ENCODE results near the gene FCMR.
A peak's percentile ranks its signal among the peaks of the same experiment; 100 is the strongest.

The FCMR gene

DNA sequence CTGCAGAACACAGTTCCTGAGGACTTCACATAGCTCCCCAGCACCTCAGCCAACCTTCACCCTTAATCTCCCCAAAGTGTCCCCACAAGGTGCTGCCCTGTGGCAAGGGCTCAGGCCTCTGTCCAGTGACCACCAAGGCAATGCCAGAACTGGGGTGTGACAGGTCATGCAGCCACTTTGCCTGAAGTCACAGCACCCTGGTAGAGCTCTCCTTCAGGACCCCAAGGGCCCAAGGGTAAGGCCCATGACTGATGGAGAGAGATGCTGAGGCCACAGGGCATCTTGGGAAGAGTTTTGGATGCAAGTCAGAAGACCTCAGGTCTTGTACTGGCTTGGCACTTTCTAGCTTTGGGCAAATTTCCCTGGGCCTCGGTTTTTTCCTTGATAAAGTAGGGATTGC lies 783 bp upstream of the FCMR start:
- no peak for DNase-seq

DNA sequence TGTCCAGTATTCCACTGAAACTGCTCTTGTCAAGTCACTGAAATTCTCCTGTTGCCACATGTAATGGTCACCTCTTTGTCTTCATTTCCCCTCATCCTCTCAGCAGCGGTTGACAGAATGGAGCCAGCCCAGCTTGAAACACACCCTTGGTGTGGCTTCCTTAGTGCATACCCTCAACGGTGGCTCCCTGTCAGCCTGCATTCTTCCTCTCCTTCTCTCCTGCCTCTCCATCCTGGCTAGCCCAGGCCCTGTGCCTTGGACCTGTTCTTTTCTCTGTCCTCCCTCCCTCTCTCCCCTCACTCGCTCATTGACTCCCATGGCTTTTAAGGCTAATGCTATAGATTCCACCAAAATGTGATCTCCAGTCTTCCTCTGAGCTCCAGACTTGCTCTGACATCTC lies 3.7 kb downstream of the FCMR start:
- DNase-seq: no peak

DNA sequence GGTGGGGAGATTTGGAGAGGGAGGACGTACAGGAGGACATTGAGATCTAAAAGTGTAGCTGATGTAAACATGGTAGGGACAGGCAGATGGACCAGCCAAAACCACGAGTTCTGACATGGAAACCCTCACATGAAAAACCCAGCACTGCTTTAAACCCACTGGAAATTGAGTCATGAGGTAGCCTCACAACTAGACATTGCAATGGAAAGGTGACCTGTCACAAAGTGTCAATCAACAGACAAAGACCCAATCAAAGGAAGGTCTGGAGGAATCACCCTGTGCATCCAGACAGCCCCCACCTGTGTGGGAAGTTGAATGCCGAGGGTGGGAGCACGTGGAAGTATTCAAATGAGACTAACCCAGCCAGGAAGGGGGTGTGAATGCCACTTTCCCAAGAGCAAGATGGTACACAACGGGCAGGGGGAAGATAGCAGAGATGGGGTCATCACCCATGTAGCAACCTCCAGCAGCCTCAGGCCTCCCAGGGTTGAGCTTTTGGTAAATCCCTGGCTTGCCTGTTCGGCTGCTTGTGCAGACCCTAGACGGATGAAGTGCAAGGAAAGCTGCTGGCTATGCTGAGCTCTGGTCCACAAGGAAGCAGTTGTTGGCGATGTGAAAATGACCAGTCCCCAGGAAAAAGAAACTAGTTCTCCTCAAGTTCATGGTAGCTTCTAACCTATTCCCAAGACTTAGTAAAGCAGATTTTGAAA lies 5.6 kb downstream of the FCMR start:
- DNase-seq: no peak

DNA sequence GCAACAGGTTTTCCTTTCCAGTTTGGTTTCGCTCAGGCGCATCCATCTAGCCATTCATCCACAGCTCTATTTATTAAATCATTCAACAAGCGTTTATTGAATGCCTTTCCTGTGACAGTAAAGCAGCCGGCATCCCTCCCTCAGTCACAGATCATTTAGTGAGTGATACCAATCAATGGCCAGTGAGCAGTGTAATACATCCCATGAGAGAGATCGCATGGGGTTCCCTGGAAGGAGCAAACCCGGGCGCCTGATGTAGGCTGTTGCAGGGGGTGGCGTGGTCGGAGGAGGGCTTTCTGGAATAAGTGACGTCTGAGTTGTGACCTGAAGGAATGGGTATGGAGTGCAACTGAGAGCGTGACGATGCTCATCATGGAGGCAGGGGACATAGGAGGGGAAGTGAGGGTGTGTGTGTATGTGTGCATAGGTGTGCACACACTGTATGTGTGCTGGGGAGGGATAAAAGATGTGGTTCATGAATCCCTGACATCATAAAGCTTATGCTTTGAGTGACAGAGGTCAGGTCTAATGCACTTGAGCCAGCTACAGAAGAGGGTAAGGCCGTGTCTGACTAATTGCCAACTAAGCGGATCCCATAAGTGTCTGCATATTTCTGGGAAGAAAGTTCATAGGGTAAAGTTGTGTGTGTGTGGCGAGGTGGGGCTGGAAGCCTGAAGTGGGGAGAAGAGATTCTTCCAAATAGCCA lies 6.6 kb downstream of the FCMR start:
- DNase-seq: no peak

DNA sequence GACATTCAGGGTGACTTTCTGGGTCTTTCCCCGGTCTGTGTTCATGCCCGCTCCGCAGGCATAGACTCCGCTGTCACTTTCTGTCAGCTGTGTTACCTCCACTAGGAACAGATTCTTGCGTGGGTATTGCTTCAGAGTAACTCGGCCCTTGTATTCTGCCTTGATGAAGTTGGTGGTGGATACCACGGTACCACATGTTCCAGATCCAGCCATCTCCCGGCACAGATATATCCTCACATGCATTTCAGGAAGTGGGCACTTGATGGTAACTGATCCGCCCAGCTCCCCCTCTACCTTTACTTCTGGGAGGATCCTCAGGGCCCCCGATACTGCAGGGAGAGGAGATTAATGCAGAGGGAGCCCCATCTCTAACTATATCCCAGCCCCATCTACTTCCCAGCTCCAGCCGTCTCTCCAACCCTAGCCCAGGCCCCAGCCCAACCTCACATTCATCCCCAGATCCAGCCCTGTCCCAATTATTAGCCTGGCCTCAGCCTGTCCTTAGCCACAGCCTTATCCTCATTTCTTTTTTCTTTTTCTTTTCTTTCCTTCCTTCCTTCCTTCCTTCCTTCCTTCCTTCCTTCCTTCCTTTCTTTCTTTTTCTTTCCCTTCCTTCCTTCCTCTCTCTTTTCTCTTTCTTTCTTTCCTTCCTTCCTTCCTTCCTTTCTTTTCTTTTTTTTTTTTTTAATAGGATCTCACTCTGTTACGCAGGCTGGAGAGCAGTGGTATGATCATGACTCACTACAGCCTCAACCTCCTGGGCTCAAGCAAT lies 7.8 kb downstream of the FCMR start:
- DNase-seq: no peak

- DNase-seq: peak; percentile 67
These were observed 9.2 kb downstream of the FCMR start for GRCh38 chr1:206912445-206913095.

DNA sequence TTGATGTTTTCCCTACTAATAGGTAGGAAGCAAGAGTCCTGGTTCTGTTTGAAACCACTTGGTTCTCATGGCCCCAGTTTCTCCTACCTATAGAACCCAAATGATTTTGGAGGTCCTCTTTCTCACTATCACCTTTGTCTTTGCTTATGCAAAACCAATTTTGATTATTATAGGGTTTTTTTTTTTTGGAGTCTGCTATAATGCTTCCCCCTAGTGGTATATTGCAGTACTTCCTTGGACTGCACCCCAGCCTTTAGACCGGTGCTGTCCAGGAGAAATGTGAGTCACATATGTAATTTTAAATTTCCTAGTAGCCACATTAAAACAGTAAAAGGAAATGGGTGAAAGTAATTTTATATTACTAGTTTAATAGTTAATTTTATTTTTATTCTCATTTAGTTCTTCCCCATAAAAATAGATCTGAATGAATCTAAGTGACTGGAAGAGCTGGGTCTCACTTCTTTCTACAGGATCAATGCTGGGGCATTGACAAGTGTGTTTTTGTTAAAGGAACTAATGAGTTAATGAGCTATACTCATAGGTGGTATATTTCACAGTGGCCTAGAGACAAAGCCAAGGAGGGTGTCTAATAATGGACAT lies 10.6 kb downstream of the FCMR start:
- peak; percentile 52 for DNase-seq

- DNase-seq: no peak
These were observed 11.8 kb downstream of the FCMR start for GRCh38 chr1:206909883-206910318.

- peak; percentile 77 for DNase-seq
These were observed 12.4 kb downstream of the FCMR start for GRCh38 chr1:206909161-206909882.

GRCh38 chr1:206908038-206908437 lies 13.7 kb downstream of the FCMR start:
- no peak for DNase-seq

DNA sequence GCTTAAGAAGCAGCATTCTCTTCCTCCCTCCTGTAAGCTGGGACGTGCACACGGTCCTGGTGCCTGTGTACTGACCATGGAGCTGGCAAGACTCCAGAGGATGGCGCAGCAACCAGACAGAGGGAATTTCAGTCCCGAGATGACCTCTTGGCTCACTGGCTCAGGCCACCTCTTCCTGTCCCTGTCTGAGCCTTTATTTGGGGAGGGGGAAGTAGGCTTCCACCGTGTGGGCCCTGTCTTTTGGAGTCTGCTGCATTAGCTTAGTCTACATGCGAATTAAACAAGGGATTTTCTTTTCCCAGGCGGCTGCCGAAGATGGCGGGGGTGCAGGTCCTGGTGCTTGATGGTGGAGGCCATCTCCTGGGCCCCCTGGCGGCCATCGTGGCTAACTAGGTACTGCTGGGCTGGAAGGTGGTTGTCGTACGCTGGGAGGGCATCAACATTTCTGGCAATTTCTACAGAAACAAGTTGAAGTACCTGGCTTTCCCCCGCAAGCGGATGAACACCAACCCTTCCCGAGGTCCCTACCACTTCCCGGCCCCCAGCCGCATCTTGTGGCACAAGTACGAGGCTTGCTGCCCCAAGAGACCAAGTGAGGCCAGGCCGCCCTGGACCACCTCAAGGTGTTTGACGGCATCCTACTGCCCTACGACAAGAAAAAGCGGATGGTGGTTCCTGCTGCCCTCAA lies 14.3 kb downstream of the FCMR start:
- DNase-seq: no peak

DNA sequence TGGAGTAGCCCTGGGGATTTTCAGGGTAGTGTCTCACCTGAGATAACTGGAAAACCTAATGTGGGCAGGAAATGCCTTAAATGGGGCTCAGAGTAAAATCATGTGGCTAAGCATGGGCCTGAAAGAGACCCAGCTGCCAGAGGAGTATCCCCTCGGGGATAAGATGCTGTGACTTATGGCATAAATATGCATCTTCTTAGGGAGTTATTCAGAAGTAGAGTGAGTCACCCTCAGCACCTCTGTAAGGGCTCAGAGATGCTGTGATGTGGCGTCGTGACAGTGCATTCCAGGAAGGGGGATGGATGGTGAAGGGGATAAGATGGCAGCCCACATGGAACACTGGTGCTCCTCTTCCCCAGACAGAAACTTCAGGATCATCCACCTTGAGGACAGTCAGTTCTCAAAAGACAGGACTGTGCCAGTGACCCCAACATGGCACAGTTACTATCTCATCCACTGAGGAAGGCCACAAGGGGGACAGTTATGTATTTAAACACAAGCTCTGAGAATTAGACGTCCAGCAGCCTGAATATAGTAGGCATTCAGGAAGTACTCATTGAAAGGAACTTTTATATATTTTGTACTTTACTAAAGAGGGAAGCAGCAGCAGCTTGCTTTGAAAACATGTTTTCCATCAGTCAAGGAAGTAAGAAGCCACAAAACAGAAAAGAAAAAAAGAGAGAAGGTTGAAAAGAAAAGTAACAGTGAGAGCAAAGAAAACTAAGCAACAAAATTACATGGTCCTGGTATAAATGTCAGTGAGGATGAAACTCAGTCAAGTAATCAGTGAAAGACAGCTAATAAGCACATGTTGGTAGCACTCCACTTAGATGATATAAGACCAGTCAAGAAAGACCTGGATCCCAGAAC lies 16.2 kb downstream of the FCMR start:
- DNase-seq: peak; percentile 63

- DNase-seq: no peak
These were observed 17.2 kb downstream of the FCMR start for GRCh38 chr1:206904423-206905142.

DNA sequence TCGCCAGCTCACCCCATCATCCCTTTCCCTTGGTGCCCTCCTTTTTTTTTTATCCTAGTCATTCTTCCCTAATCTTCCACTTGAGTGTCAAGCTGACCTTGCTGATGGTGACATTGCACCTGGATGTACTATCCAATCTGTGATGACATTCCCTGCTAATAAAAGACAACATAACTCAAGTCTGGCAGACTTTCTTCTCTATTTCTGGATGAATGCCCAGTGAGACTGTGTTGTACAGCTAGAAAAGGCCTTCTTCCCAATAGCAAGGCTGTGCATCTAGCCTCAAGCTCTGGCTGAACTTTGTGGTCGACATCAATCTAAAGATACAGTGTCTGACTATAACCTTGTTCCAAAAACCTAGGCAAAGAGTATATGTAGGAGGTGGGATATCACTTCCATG lies 18.1 kb downstream of the FCMR start:
- no peak for DNase-seq

DNA sequence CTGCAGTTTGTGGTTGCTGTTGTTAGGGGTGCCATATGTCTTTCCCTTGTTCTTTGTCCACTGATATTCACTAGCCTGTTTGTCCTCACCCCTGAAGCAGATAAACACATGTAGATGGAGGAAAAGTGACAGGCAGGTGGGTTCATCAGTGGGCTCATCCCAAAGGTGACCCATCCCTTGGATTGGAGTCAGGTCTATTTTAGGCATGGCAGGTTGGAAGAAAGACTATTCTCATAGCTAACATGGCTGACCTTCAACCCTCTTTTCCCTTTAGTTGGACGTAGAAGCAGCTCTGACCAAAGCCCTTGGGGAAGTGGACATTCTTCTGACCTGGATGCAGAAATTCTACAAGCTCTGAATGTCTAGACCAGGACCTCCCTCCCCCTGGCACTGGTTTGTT lies 19.0 kb downstream of the FCMR start:
- DNase-seq: no peak

GRCh38 chr1:206901944-206902343 lies 19.8 kb downstream of the FCMR start:
- no peak for DNase-seq

- no peak for DNase-seq
These were observed 21.6 kb downstream of the FCMR start for GRCh38 chr1:206900149-206900548.

DNA sequence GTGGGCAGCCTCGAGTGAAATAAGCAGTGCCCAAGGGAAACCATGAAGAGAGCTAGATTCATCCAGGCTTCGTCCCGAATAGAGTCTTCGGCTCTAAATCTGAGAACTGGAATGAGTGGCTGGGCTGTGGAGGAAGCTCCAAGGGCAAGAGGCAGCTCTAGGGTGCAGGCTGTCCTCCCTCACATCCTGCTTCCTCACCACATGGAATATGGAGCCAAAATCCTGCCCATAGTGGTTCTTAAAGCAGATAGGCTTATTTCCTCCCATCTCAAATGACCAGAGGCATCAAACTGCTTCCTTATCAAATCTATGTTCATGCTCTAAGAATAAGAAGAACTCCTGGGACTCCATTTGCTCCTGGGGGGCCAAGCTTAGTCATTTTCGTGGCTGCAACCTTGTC lies 22.0 kb downstream of the FCMR start:
- DNase-seq: no peak

GRCh38 chr1:206898915-206899431 lies 22.8 kb downstream of the FCMR start:
- no peak for DNase-seq

All from CD4-positive, alpha-beta T cell treated with Interleukin-6 for 4 hours (primary cell).